ENCODE results near the gene REV3L. TPM values are rescaled to one million over a fixed set of nuclear protein-coding genes. Genes with fewer than 3 reads are reported as not detected.

The REV3L gene
- total and polyA plus RNA-seq, 2 donors (not counting 1 experiment from before 2014, with no cell fraction given) = 42.9 to 127 TPM

DNA sequence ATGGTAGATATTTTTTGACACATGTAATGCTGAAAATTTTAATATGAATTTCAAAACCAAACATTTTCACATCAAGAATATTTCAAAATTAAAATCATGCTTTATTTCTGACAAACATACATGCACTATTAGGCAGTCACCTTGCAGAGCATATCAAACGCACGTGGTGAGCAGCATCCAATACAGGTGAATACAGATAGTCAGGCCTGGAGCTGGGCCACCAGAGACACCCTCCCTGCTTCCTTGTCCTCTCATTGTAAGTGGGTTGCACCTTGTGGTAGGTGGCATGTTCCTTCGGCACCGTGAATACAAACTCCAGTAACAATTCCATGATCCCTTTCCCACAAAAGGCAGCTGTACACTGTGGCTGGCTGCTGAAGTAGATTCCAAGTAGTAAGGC is 8.9 kb downstream of the REV3L start:
- H3K27me3 ChIP-seq (ENCODE audit: control insufficient read depth, insufficient read depth, low read length) = no peaks in the 10 kb centered on the region
- H4K20me1 ChIP-seq (ENCODE audit: control insufficient read depth, extremely low read depth, insufficient read depth, low read length) = peaks cover 3% of the 10 kb centered on the region

DNA sequence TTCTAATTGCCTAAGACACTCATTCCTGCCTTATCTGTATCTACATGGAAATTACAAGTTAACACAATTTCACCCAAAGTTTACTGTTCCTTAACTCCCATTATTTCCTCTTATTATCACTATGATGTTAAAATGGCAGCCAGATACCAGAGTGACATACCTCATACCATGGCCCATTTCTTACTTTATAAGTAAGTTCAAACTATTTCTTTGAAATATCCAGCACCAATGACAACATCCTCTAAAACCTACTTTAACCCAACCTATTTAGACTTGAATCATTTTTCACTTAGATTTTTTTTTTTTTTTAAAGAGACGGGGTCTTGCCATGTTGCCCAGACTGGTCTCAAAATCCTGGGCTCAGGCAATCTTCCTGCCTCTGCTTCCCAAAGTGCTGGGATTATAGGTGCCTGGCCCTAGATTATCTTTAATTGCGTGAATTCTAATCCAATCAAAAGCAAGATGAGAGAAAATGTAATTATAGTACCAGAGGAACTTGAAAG is 10.0 kb downstream of the REV3L start:
- no peak overlapping the region for H2AFZ ChIP-seq (ENCODE audit: low read length)
- no peak for DNase-seq (ENCODE audit: low read depth in 2 of 2)
- no peak overlapping the region for H3K9ac ChIP-seq (ENCODE audit: insufficient read depth, low read length)
- H3K36me3 ChIP-seq (ENCODE audit: control insufficient read depth, insufficient read depth, low read length) = peaks cover 4% of the 10 kb centered on the region
- TF ChIP-seq EZH2 (IDR thresholded peaks at IDR 0.05; ENCODE audit: low read length, missing control alignments) = no peak
- TF ChIP-seq, protein P1, sequence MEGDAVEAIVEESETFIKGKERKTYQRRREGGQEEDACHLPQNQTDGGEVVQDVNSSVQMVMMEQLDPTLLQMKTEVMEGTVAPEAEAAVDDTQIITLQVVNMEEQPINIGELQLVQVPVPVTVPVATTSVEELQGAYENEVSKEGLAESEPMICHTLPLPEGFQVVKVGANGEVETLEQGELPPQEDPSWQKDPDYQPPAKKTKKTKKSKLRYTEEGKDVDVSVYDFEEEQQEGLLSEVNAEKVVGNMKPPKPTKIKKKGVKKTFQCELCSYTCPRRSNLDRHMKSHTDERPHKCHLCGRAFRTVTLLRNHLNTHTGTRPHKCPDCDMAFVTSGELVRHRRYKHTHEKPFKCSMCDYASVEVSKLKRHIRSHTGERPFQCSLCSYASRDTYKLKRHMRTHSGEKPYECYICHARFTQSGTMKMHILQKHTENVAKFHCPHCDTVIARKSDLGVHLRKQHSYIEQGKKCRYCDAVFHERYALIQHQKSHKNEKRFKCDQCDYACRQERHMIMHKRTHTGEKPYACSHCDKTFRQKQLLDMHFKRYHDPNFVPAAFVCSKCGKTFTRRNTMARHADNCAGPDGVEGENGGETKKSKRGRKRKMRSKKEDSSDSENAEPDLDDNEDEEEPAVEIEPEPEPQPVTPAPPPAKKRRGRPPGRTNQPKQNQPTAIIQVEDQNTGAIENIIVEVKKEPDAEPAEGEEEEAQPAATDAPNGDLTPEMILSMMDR (conservative IDR thresholded peaks at IDR 0.05 in 1 of 2, IDR thresholded peaks at IDR 0.05 in 1 of 2; ENCODE audit: low read depth in 1 of 2, low read length in 2 of 2) = no peak
- H3K4me1 ChIP-seq (ENCODE audit: control insufficient read depth, extremely low read depth, insufficient read depth, low read length) = peaks cover 8% of the 10 kb centered on the region
- H3K27ac ChIP-seq (ENCODE audit: insufficient read depth, low read length) = no peak overlapping the region
- peaks cover 81% of the 10 kb centered on the region for H3K79me2 ChIP-seq (ENCODE audit: control insufficient read depth, insufficient read depth, low read length)
- no peaks in the 10 kb centered on the region for H3K9me3 ChIP-seq (ENCODE audit: control insufficient read depth, insufficient read depth, low read depth, low read length)
- no peak overlapping the region for H3K4me3 ChIP-seq (replicated peaks in 1 of 4; ENCODE audit: control extremely low read depth in 1 of 4, insufficient read depth in 1 of 4, low read depth in 3 of 4, low read length in 4 of 4)
- H3K27me3 ChIP-seq (ENCODE audit: control insufficient read depth, insufficient read depth, low read length) = no peaks in the 10 kb centered on the region
- no peak overlapping the region for H3K4me2 ChIP-seq (ENCODE audit: extremely low read depth, insufficient read depth, low read length)
- H4K20me1 ChIP-seq (ENCODE audit: control insufficient read depth, extremely low read depth, insufficient read depth, low read length) = peaks cover 3% of the 10 kb centered on the region

More for the DNA sequence above, 8.9 kb downstream of the REV3L start:
- Histone ChIP-seq H3K9ac (ENCODE audit: insufficient read depth, low read length) (no peak overlapping the region), H3K9me3 (ENCODE audit: control insufficient read depth, insufficient read depth, low read depth, low read length) (no peaks in the 10 kb centered on the region), H3K4me3 (replicated peaks in 1 of 4; ENCODE audit: control extremely low read depth in 1 of 4, insufficient read depth in 1 of 4, low read depth in 3 of 4, low read length in 4 of 4) (no peak overlapping the region), H3K79me2 (ENCODE audit: control insufficient read depth, insufficient read depth, low read length) (peaks cover 88% of the 10 kb centered on the region), H3K36me3 (ENCODE audit: control insufficient read depth, insufficient read depth, low read length) (peaks cover 3% of the 10 kb centered on the region), H3K27ac (ENCODE audit: insufficient read depth, low read length) (no peak overlapping the region), H3K4me2 (ENCODE audit: extremely low read depth, insufficient read depth, low read length) (no peak overlapping the region), H2AFZ (ENCODE audit: low read length) (no peak overlapping the region), H3K4me1 (ENCODE audit: control insufficient read depth, extremely low read depth, insufficient read depth, low read length) (peaks cover 10% of the 10 kb centered on the region)
- TF ChIP-seq, protein P1 (conservative IDR thresholded peaks at IDR 0.05 in 1 of 2, IDR thresholded peaks at IDR 0.05 in 1 of 2; ENCODE audit: low read depth in 1 of 2, low read length in 2 of 2) = no peak
- no peak for TF ChIP-seq EZH2 (IDR thresholded peaks at IDR 0.05; ENCODE audit: low read length, missing control alignments)
- DNase-seq (ENCODE audit: low read depth in 2 of 2) = no peak

DNA sequence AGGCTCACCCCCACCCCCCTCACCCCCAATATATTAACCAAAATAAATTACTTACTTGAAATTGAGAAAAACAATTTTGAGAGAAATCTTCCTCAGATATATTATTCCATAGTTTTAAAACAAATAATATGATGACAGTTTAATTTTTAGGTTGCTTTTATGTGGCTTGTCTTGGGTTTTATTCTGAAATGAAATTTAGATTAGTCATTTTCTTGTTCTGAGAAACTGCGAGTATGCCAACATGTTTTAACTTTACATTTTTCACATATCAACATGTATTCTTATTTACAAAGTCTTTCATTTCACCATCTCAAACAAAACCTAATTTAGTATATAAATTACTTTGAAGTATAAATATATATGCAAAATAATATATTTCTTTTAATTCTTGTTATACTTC is 11.1 kb downstream of the REV3L start:
- DNase-seq (ENCODE audit: low read depth in 2 of 2) = no peak
- H3K4me3 ChIP-seq (replicated peaks in 1 of 4; ENCODE audit: control extremely low read depth in 1 of 4, insufficient read depth in 1 of 4, low read depth in 3 of 4, low read length in 4 of 4) = no peak overlapping the region
- no peak overlapping the region for H3K9ac ChIP-seq (ENCODE audit: insufficient read depth, low read length)
- H3K36me3 ChIP-seq (ENCODE audit: control insufficient read depth, insufficient read depth, low read length) = peaks cover 6% of the 10 kb centered on the region
- no peak overlapping the region for H2AFZ ChIP-seq (ENCODE audit: low read length)
- no peak for TF ChIP-seq EZH2 (IDR thresholded peaks at IDR 0.05; ENCODE audit: low read length, missing control alignments)
- TF ChIP-seq, protein P1 (conservative IDR thresholded peaks at IDR 0.05 in 1 of 2, IDR thresholded peaks at IDR 0.05 in 1 of 2; ENCODE audit: low read depth in 1 of 2, low read length in 2 of 2) = no peak
- H3K4me2 ChIP-seq (ENCODE audit: extremely low read depth, insufficient read depth, low read length) = no peak overlapping the region
- peaks cover 80% of the 10 kb centered on the region for H3K79me2 ChIP-seq (ENCODE audit: control insufficient read depth, insufficient read depth, low read length)
- peaks cover 6% of the 10 kb centered on the region for H4K20me1 ChIP-seq (ENCODE audit: control insufficient read depth, extremely low read depth, insufficient read depth, low read length)
- H3K27me3 ChIP-seq (ENCODE audit: control insufficient read depth, insufficient read depth, low read length) = no peaks in the 10 kb centered on the region
- H3K4me1 ChIP-seq (ENCODE audit: control insufficient read depth, extremely low read depth, insufficient read depth, low read length) = no peaks in the 10 kb centered on the region
- no peaks in the 10 kb centered on the region for H3K9me3 ChIP-seq (ENCODE audit: control insufficient read depth, insufficient read depth, low read depth, low read length)
- H3K27ac ChIP-seq (ENCODE audit: insufficient read depth, low read length) = no peak overlapping the region

Measured in fibroblast of lung (primary cell).